Measurements from ENCODE around the gene PCDHGC3. TPM values are rescaled to one million over a fixed set of nuclear protein-coding genes. Genes with fewer than 3 reads are reported as not detected.
A peak's percentile ranks its signal among the peaks of the same experiment; 100 is the strongest.

The PCDHGC3 gene
- 0.12 TPM in 1 of 2 replicates, not detected in the other for total RNA-seq (2011; cell fraction: chromatin; rRNA removed; ENCODE audit: low replicate concordance)
- total RNA-seq (2011; cell fraction: nucleolus; rRNA removed) = not detected in 2 replicates
- total RNA-seq (2011; cell fraction: nucleoplasm; rRNA removed) = not detected in 2 replicates
- not detected in 2 replicates for total RNA-seq (2014; rRNA removed)
- total RNA-seq (2014; rRNA removed; fragmentation: Illumina TruSeq; extraction: Trizol) = not detected in 2 replicates
- total RNA-seq (2015; rRNA removed; fragmentation: Illumina TruSeq; extraction: Trizol) = not detected in 2 replicates
- 0.07 and 0.20 TPM in 2 replicates for total RNA-seq (2021)
- polyA plus RNA-seq (2011; rRNA removed) = not detected in 2 replicates
- polyA plus RNA-seq (2011; cell fraction: cytosol; rRNA removed) = not detected in 2 replicates
- not detected in 2 replicates for polyA plus RNA-seq (2011; cell fraction: nucleus; rRNA removed)
- not detected in 2 replicates for polyA plus RNA-seq (2012)
- not detected in 2 replicates for polyA plus RNA-seq (2014; fragmentation: Illumina TruSeq; extraction: Trizol)
- polyA plus RNA-seq (2014; fragmentation: Nextera tagmentation; extraction: Ambion mirVana) = not detected
- polyA plus RNA-seq (2014; rRNA removed) = not detected in 2 replicates
- not detected in 2 replicates for polyA minus RNA-seq (2011; rRNA and poly(A)+ RNA removed)
- polyA minus RNA-seq (2011; cell fraction: cytosol; rRNA and poly(A)+ RNA removed) = not detected in 2 replicates
- polyA minus RNA-seq (2011; cell fraction: nucleus; rRNA and poly(A)+ RNA removed) = not detected in 2 replicates
- percentile 16 among the genes with signal in this experiment for Bru-seq, nascent RNA
- percentile 23 among the genes with signal in this experiment for BruChase-seq, experiment 1, labeled RNA remaining after a 2-hour chase
- BruChase-seq, experiment 2, labeled RNA remaining after a 6-hour chase = not detected
- long read RNA-seq, experiment 1, partial matches to known transcripts = 1 of 1 reads
- long read RNA-seq, experiment 1, other reads (novel, unspliced or antisense) = 0 of 1 reads
- long read RNA-seq, experiment 2 = 0 reads
- long read RNA-seq, experiment 3 = 0 reads

DNA sequence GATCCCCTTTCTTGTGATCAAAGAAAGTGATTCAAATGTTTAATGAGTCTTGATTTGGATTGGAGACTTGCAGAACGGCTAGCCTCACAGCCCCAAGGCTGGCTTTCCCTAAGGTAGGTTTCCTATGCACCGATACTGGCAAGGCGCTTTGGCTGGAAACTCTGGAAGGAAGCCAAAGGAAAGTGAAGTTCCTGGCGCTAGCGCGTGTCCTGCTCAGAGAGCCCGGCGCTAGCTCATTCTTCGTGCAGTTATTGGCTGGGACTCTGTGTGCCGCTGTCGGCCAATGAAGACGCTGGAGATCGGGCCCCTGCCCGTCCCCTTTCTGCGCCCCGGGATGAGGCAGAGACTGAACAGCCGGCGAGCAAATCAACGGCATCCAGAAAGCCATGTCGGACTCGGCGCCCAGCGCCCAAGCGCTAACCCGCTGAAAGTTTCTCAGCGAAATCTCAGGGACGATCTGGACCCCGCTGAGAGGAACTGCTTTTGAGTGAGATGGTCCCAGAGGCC lies at the start of gene PCDHGC3:
Gene PCDHGC3 (plus strand): TSS at position 342 of the 507 bp plus-strand sequence. CDS start 151 bp downstream, at position 493.
- peak; percentile 82 for ATAC-seq
- Histone ChIP-seq H2AFZ (ENCODE audit: low read depth, low read length) (no peak within 1 kb of the TSS), H3K27ac (ENCODE audit: extremely low read depth, low read depth, low read length) (no peak within 1 kb of the TSS), H3K9me3 (replicated peaks; ENCODE audit: control insufficient read depth, insufficient read depth, low read depth, low read length) (no peaks in the 10 kb centered on the region), H3K79me2 (ENCODE audit: control insufficient read depth, insufficient read depth, low read length) (no peaks in the 10 kb centered on the region), H3K9ac (ENCODE audit: insufficient read depth in 1 of 2, low read depth in 2 of 2, low read length in 2 of 2) (no peak within 1 kb of the TSS), H3K9me1 (ENCODE audit: control insufficient read depth, insufficient read depth, low read length) (no peaks in the 10 kb centered on the region), H3K4me1 (replicated peaks in 1 of 2; ENCODE audit: control insufficient read depth in 2 of 2, insufficient read depth in 2 of 2, low read length in 2 of 2) (peaks cover 0 to 14% of the 10 kb centered on the region in 2 experiments; a peak in 1 of 5 replicates), H4K20me1 (replicated peaks; ENCODE audit: control insufficient read depth, insufficient read depth, low read length) (no peaks in the 10 kb centered on the region; the same call in 1 of the 2 replicates), H3K4me3 (no peak within 1 kb of the TSS), H3K27me3 (ENCODE audit: control insufficient read depth in 2 of 2, insufficient read depth in 2 of 2, low read length in 2 of 2) (peaks cover 20 to 32% of the 10 kb centered on the region in 2 experiments; a peak in 4 of 5 replicates), H3K36me3 (ENCODE audit: control insufficient read depth, insufficient read depth, low read length) (no peaks in the 10 kb centered on the region), H3K4me2 (ENCODE audit: insufficient read depth, low read length) (no peak within 1 kb of the TSS)
- BruUV-seq (replicated peaks) = no TSS peak
- CTCF ChIA-PET (ENCODE audit: low intra/inter-chr PET ratio) = no interaction called here
- FAIRE-seq = no peak
- POLR2A ChIA-PET = interaction anchor here (1.0 to 1.5 kb wide), 2 partner anchors 9 to 33 kb away, joined by 3 read pairs; partner anchors contain the start of gene PCDHGC4
- peak in 2 of 4 experiments; percentile 16 to 34 for DNase-seq (ENCODE audit: extremely low read depth in 1 of 4, low spot score in 3 of 4)
- 15% methylated on average over 24 of the region's 28 CpGs for WGBS (ENCODE audit: insufficient coverage, low coverage, missing lambda C conversion rate)
- intact Hi-C loops (cut with micrococcal nuclease) (no loop called here), in situ Hi-C loops (cut with MboI) (no loop called here)
- TF ChIP-seq RAD21 (CRISPR knock-in tag; conservative IDR thresholded peaks at IDR 0.05 in 1 of 2, IDR thresholded peaks at IDR 0.05 in 1 of 2) (peak in 1 of 2 experiments; percentile 28; a peak in 1 of 4 replicates), SIN3B (IDR thresholded peaks at IDR 0.05; ENCODE audit: low read depth) (no peak), NFIC (IDR thresholded peaks at IDR 0.05) (peak; percentile 52), JUNB (CRISPR knock-in tag; conservative IDR thresholded peaks at IDR 0.05) (no peak), CBX2 (IDR thresholded peaks at IDR 0.05; ENCODE audit: insufficient read depth, low read length, poor library complexity, severe bottlenecking) (no peak), MYBL2 (IDR thresholded peaks at IDR 0.05; ENCODE audit: low read depth) (no peak), MYBL2 (CRISPR knock-in tag; IDR thresholded peaks at IDR 0.05; ENCODE audit: borderline replicate concordance) (no peak), ZNF444 (CRISPR knock-in tag; IDR thresholded peaks at IDR 0.05) (no peak)
- TF ChIP-seq, protein P1, sequence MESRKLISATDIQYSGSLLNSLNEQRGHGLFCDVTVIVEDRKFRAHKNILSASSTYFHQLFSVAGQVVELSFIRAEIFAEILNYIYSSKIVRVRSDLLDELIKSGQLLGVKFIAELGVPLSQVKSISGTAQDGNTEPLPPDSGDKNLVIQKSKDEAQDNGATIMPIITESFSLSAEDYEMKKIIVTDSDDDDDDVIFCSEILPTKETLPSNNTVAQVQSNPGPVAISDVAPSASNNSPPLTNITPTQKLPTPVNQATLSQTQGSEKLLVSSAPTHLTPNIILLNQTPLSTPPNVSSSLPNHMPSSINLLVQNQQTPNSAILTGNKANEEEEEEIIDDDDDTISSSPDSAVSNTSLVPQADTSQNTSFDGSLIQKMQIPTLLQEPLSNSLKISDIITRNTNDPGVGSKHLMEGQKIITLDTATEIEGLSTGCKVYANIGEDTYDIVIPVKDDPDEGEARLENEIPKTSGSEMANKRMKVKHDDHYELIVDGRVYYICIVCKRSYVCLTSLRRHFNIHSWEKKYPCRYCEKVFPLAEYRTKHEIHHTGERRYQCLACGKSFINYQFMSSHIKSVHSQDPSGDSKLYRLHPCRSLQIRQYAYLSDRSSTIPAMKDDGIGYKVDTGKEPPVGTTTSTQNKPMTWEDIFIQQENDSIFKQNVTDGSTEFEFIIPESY (CRISPR knock-in tag; IDR thresholded peaks at IDR 0.05) = peak; percentile 23; the same call in 1 of the 2 replicates
